ENCODE results near the gene CYP27C1. TPM values are rescaled to one million over a fixed set of nuclear protein-coding genes. Genes with fewer than 3 reads are reported as not detected.

The CYP27C1 gene
- polyA plus RNA-seq, 1 donor (not counting 4 experiments of a cell fraction or from before 2014, with no cell fraction given), result 6.1 TPM

DNA sequence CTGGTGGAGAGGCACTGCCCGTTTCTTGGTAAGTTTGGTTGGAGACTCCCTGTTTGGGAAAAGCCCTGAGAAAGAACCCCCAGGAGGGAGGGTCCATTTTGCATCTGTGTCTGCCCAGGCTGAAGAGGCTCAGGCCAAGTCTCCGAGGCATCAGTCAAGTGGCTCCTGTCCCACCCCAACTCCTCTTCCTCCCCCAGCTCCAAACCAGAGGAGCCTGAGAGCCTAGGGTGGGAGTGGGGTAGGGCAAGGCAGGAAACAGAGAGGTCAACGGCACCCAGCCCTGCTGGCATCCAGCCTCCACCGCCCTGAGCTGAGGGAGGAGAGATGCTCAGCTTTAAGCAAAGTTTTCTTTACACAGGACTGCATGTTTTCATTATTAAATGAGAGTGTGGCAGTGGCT, 38.2 kb downstream of the CYP27C1 start:
- no peak overlapping the region for H3K4me3 ChIP-seq (ENCODE audit: control insufficient read depth in 2 of 3, extremely low read depth in 1 of 3, insufficient read depth in 2 of 3, low read depth in 1 of 3, low read length in 3 of 3)
- H3K79me2 ChIP-seq (ENCODE audit: control insufficient read depth, insufficient read depth, low read length), result no peaks in the 10 kb centered on the region
- H3K9me1 ChIP-seq (ENCODE audit: control insufficient read depth, extremely low read depth, insufficient read depth, low read length), result no peaks in the 10 kb centered on the region
- no peak overlapping the region for H3K27ac ChIP-seq (ENCODE audit: control insufficient read depth, insufficient read depth, low read length)
- H3K36me3 ChIP-seq (ENCODE audit: control insufficient read depth in 2 of 2, extremely low read depth in 1 of 2, insufficient read depth in 2 of 2, low read length in 2 of 2), result peaks cover 0 to 1% of the 10 kb centered on the region in 2 experiments
- H3K9ac ChIP-seq (ENCODE audit: control insufficient read depth, extremely low read depth, insufficient read depth, low read length), result no peak overlapping the region
- no peaks in the 10 kb centered on the region for H3K9me3 ChIP-seq (ENCODE audit: control insufficient read depth, low read depth, low read length)
- no peaks in the 10 kb centered on the region for H3K27me3 ChIP-seq (ENCODE audit: control insufficient read depth, extremely low read depth, insufficient read depth, low read length)
- no peaks in the 10 kb centered on the region for H3K4me1 ChIP-seq (ENCODE audit: control insufficient read depth, extremely low read depth, insufficient read depth, low read length)
- TF ChIP-seq, protein P1, sequence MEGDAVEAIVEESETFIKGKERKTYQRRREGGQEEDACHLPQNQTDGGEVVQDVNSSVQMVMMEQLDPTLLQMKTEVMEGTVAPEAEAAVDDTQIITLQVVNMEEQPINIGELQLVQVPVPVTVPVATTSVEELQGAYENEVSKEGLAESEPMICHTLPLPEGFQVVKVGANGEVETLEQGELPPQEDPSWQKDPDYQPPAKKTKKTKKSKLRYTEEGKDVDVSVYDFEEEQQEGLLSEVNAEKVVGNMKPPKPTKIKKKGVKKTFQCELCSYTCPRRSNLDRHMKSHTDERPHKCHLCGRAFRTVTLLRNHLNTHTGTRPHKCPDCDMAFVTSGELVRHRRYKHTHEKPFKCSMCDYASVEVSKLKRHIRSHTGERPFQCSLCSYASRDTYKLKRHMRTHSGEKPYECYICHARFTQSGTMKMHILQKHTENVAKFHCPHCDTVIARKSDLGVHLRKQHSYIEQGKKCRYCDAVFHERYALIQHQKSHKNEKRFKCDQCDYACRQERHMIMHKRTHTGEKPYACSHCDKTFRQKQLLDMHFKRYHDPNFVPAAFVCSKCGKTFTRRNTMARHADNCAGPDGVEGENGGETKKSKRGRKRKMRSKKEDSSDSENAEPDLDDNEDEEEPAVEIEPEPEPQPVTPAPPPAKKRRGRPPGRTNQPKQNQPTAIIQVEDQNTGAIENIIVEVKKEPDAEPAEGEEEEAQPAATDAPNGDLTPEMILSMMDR (optimal IDR thresholded peaks at IDR 0.05 in 1 of 3, IDR thresholded peaks at IDR 0.05 in 1 of 3, conservative IDR thresholded peaks at IDR 0.05 in 1 of 3; ENCODE audit: extremely low read depth in 1 of 3, insufficient read depth in 2 of 3, low read length in 3 of 3), result no peak
- TF ChIP-seq EZH2 (IDR thresholded peaks at IDR 0.05; ENCODE audit: low read length), result no peak
- H2AFZ ChIP-seq (ENCODE audit: control insufficient read depth, low read length), result no peak overlapping the region
- FAIRE-seq, result no peak
- dilution Hi-C loops (cut with MboI; ENCODE audit: extremely low pct_ligation_motif_present, low sequenced_read_pairs), result no loop called here
- DNase-seq (ENCODE audit: low read depth, low spot score), result no peak
- H4K20me1 ChIP-seq (ENCODE audit: control insufficient read depth, extremely low read depth, insufficient read depth, low read length), result no peaks in the 10 kb centered on the region
- H3K4me2 ChIP-seq (ENCODE audit: control insufficient read depth, extremely low read depth, insufficient read depth, low read depth, low read length), result no peak overlapping the region

GRCh38 chr2:127179766-127180165, 40.3 kb downstream of the CYP27C1 start:
- H4K20me1 ChIP-seq (ENCODE audit: control insufficient read depth, extremely low read depth, insufficient read depth, low read length), result no peaks in the 10 kb centered on the region
- dilution Hi-C loops (cut with MboI; ENCODE audit: extremely low pct_ligation_motif_present, low sequenced_read_pairs), result no loop called here
- no peaks in the 10 kb centered on the region for H3K27me3 ChIP-seq (ENCODE audit: control insufficient read depth, extremely low read depth, insufficient read depth, low read length)
- H3K27ac ChIP-seq (ENCODE audit: control insufficient read depth, insufficient read depth, low read length), result no peak overlapping the region
- H3K4me2 ChIP-seq (ENCODE audit: control insufficient read depth, extremely low read depth, insufficient read depth, low read depth, low read length), result no peak overlapping the region
- no peak overlapping the region for H2AFZ ChIP-seq (ENCODE audit: control insufficient read depth, low read length)
- H3K4me1 ChIP-seq (ENCODE audit: control insufficient read depth, extremely low read depth, insufficient read depth, low read length), result peaks cover 20% of the 10 kb centered on the region
- no peaks in the 10 kb centered on the region for H3K79me2 ChIP-seq (ENCODE audit: control insufficient read depth, insufficient read depth, low read length)
- no peak for TF ChIP-seq EZH2 (IDR thresholded peaks at IDR 0.05; ENCODE audit: low read length)
- TF ChIP-seq, protein P1 (optimal IDR thresholded peaks at IDR 0.05 in 1 of 3, IDR thresholded peaks at IDR 0.05 in 1 of 3, conservative IDR thresholded peaks at IDR 0.05 in 1 of 3; ENCODE audit: extremely low read depth in 1 of 3, insufficient read depth in 2 of 3, low read length in 3 of 3), result no peak
- no peak for FAIRE-seq
- H3K9me1 ChIP-seq (ENCODE audit: control insufficient read depth, extremely low read depth, insufficient read depth, low read length), result peaks cover 2% of the 10 kb centered on the region
- no peaks in the 10 kb centered on the region for H3K9me3 ChIP-seq (ENCODE audit: control insufficient read depth, low read depth, low read length)
- no peak for DNase-seq (ENCODE audit: low read depth, low spot score)
- no peak overlapping the region for H3K4me3 ChIP-seq (ENCODE audit: control insufficient read depth in 2 of 3, extremely low read depth in 1 of 3, insufficient read depth in 2 of 3, low read depth in 1 of 3, low read length in 3 of 3)
- no peak overlapping the region for H3K9ac ChIP-seq (ENCODE audit: control insufficient read depth, extremely low read depth, insufficient read depth, low read length)
- no peaks in the 10 kb centered on the region for H3K36me3 ChIP-seq (ENCODE audit: control insufficient read depth in 2 of 2, extremely low read depth in 1 of 2, insufficient read depth in 2 of 2, low read length in 2 of 2)
